HEK293 (cell line): Measurements from ENCODE around the gene ATP6V0E2.

ENCODE experiments used
- IKZF3 ChIP-seq: fragments of 450-650 bp; IDR thresholded peaks from 2 replicates; pipeline ENCODE4 v1.5.0; 2018; ENCODE audit warnings: missing biosample characterization, mild to moderate bottlenecking, missing genetic modification characterization, moderate library complexity
- KLF1 ChIP-seq: fragments of 450-650 bp; formaldehyde crosslinking; IDR thresholded peaks from 2 replicates; pipeline ENCODE4 v1.5.1; 2016; ENCODE audit warnings: missing biosample characterization, missing genetic modification characterization
- KLF10 ChIP-seq: fragments of 450-650 bp; IDR thresholded peaks from 2 replicates; pipeline ENCODE4 v1.5.1; 2018; ENCODE audit warnings: missing biosample characterization, mild to moderate bottlenecking, missing genetic modification characterization
- KLF17 ChIP-seq: fragments of 450-650 bp; formaldehyde crosslinking; IDR thresholded peaks from 2 replicates; pipeline ENCODE4 v1.5.1; 2016; ENCODE audit warnings: missing biosample characterization, missing genetic modification characterization
- KLF7 ChIP-seq: fragments of 450-650 bp; formaldehyde crosslinking; IDR thresholded peaks from 2 replicates; pipeline ENCODE4 v1.5.1; 2016; ENCODE audit warnings: missing biosample characterization, missing genetic modification characterization, borderline replicate concordance
- KLF8 ChIP-seq: fragments of 450-650 bp; formaldehyde crosslinking; IDR thresholded peaks from 2 replicates; pipeline ENCODE4 v1.5.1; 2016; ENCODE audit warnings: missing biosample characterization, missing genetic modification characterization
- MYNN ChIP-seq: fragments of 450-650 bp; formaldehyde crosslinking; IDR thresholded peaks from 2 replicates; pipeline ENCODE4 v1.5.1; 2016; ENCODE audit warnings: missing biosample characterization, missing genetic modification characterization, borderline replicate concordance
- REPIN1 ChIP-seq: fragments of 450-650 bp; formaldehyde crosslinking; IDR thresholded peaks from 2 replicates; pipeline ENCODE4 v1.5.1; 2017; ENCODE audit warnings: missing biosample characterization, missing genetic modification characterization, low read depth
- REST ChIP-seq: fragments of 450-650 bp; formaldehyde crosslinking; IDR thresholded peaks from 2 replicates; pipeline ENCODE4 v1.5.1; 2016; ENCODE audit warnings: missing biosample characterization, missing genetic modification characterization
- ZBTB1 ChIP-seq: fragments of 450-650 bp; formaldehyde crosslinking; IDR thresholded peaks from 2 replicates; pipeline ENCODE4 v1.5.1; 2016; ENCODE audit warnings: missing biosample characterization, missing genetic modification characterization
- ZBTB17 ChIP-seq: fragments of 450-650 bp; formaldehyde crosslinking; IDR thresholded peaks from 2 replicates; pipeline ENCODE4 v1.5.1; 2016; ENCODE audit warnings: missing biosample characterization, missing genetic modification characterization
- ZBTB20 ChIP-seq: fragments of 450-650 bp; formaldehyde crosslinking; IDR thresholded peaks from 2 replicates; pipeline ENCODE4 v1.5.1; 2016; ENCODE audit warnings: missing biosample characterization, missing genetic modification characterization
- ZNF23 ChIP-seq: fragments of 450-650 bp; formaldehyde crosslinking; IDR thresholded peaks from 2 replicates; pipeline ENCODE4 v1.5.1; 2016; ENCODE audit warnings: missing biosample characterization, missing genetic modification characterization, borderline replicate concordance
- ZNF302 ChIP-seq: fragments of 450-650 bp; formaldehyde crosslinking; IDR thresholded peaks from 2 replicates; pipeline ENCODE4 v1.5.1; 2016; ENCODE audit warnings: missing biosample characterization, missing genetic modification characterization, low read depth
- ZNF354C ChIP-seq: fragments of 450-650 bp; formaldehyde crosslinking; IDR thresholded peaks from 2 replicates; pipeline ENCODE4 v1.5.1; 2016; ENCODE audit warnings: missing biosample characterization, missing genetic modification characterization, low read depth, borderline replicate concordance
- ZNF423 ChIP-seq: fragments of 450-650 bp; formaldehyde crosslinking; IDR thresholded peaks from 2 replicates; pipeline ENCODE4 v1.5.1; 2016; ENCODE audit warnings: missing biosample characterization, missing genetic modification characterization
- ZNF449 ChIP-seq: fragments of 450-650 bp; formaldehyde crosslinking; IDR thresholded peaks from 2 replicates; pipeline ENCODE4 v1.5.1; 2017; ENCODE audit warnings: missing biosample characterization, mild to moderate bottlenecking, missing genetic modification characterization, moderate library complexity
- ZNF514 ChIP-seq: fragments of 450-650 bp; formaldehyde crosslinking; IDR thresholded peaks from 2 replicates; pipeline ENCODE4 v1.5.1; 2016; ENCODE audit warnings: missing biosample characterization, missing genetic modification characterization
- ZNF530 ChIP-seq: fragments of 450-650 bp; formaldehyde crosslinking; IDR thresholded peaks from 2 replicates; pipeline ENCODE4 v1.5.1; 2016; ENCODE audit warnings: low read depth, missing biosample characterization, missing genetic modification characterization
- ZNF549 ChIP-seq: fragments of 450-650 bp; IDR thresholded peaks from 2 replicates; pipeline ENCODE4 v1.5.1; 2018; ENCODE audit warnings: missing biosample characterization, missing genetic modification characterization, mild to moderate bottlenecking, inconsistent platforms, moderate library complexity
- ZNF558 ChIP-seq: fragments of 450-650 bp; formaldehyde crosslinking; IDR thresholded peaks from 2 replicates; pipeline ENCODE4 v1.5.1; 2016; ENCODE audit warnings: missing biosample characterization, missing genetic modification characterization
- ZNF580 ChIP-seq: fragments of 450-650 bp; formaldehyde crosslinking; IDR thresholded peaks from 2 replicates; pipeline ENCODE4 v1.5.1; 2016; ENCODE audit warnings: missing biosample characterization, missing genetic modification characterization
- ZNF585B ChIP-seq: fragments of 450-650 bp; formaldehyde crosslinking; IDR thresholded peaks from 2 replicates; pipeline ENCODE4 v1.5.1; 2016; ENCODE audit warnings: missing biosample characterization, missing genetic modification characterization
- ZNF610 ChIP-seq: fragments of 450-650 bp; formaldehyde crosslinking; IDR thresholded peaks from 2 replicates; pipeline ENCODE4 v1.5.1; 2016; ENCODE audit warnings: missing biosample characterization, missing genetic modification characterization, borderline replicate concordance
- ZNF623 ChIP-seq: fragments of 450-650 bp; formaldehyde crosslinking; IDR thresholded peaks from 2 replicates; pipeline ENCODE4 v1.5.1; 2016; ENCODE audit warnings: missing biosample characterization, missing genetic modification characterization
- ZNF670 ChIP-seq: fragments of 450-650 bp; formaldehyde crosslinking; IDR thresholded peaks from 2 replicates; pipeline ENCODE4 v1.5.1; 2016; ENCODE audit warnings: missing biosample characterization, missing genetic modification characterization, low read depth
- ZNF785 ChIP-seq: fragments of 450-650 bp; formaldehyde crosslinking; IDR thresholded peaks from 2 replicates; pipeline ENCODE4 v1.5.1; 2016; ENCODE audit warnings: missing biosample characterization, missing genetic modification characterization
- ZSCAN16 ChIP-seq: fragments of 450-650 bp; formaldehyde crosslinking; IDR thresholded peaks from 2 replicates; pipeline ENCODE4 v1.5.1; 2016; ENCODE audit warnings: missing biosample characterization, missing genetic modification characterization
- ZSCAN23 ChIP-seq: fragments of 450-650 bp; formaldehyde crosslinking; IDR thresholded peaks from 2 replicates; pipeline ENCODE4 v1.5.1; 2016; ENCODE audit warnings: missing biosample characterization, missing genetic modification characterization

Gene ATP6V0E2

GRCh38 chr7:149873970-149874643 lies 338 bp downstream of the ATP6V0E2 start (continued):
- TF ChIP-seq REST = no peak
- no peak for TF ChIP-seq ZNF354C (tag by site-specific recombination)
- no peak for TF ChIP-seq ZSCAN23 (tag by site-specific recombination)
- peak; percentile 54; the same call in 1 of the 2 replicates for TF ChIP-seq KLF8 (tag by site-specific recombination)
- no peak for TF ChIP-seq KLF10 (tag by site-specific recombination)
- TF ChIP-seq ZNF449 (tag by site-specific recombination) = peak; percentile 40; the same call in 1 of the 2 replicates
- TF ChIP-seq ZNF610 (tag by site-specific recombination) = peak; percentile 38; the same call in 1 of the 2 replicates
- TF ChIP-seq ZNF302 (tag by site-specific recombination) = no peak
- TF ChIP-seq ZBTB1 (tag by site-specific recombination) = no peak
- peak; percentile 34; the same call in 1 of the 2 replicates for TF ChIP-seq KLF7 (tag by site-specific recombination)
- peak; percentile 80; the same call in 1 of the 2 replicates for TF ChIP-seq ZNF423 (tag by site-specific recombination)
- TF ChIP-seq ZNF670 (tag by site-specific recombination) = no peak
- TF ChIP-seq ZBTB20 (tag by site-specific recombination) = peak; percentile 74; the same call in 1 of the 2 replicates
- no peak for TF ChIP-seq ZNF514
- peak; percentile 76 for TF ChIP-seq ZBTB17 (tag by site-specific recombination)
- no peak for TF ChIP-seq ZNF530
- TF ChIP-seq REPIN1 (tag by site-specific recombination) = no peak
- peak; percentile 48; the same call in 1 of the 2 replicates for TF ChIP-seq KLF17 (tag by site-specific recombination)
- TF ChIP-seq ZNF558 (tag by site-specific recombination) = no peak
- no peak for TF ChIP-seq ZNF623 (tag by site-specific recombination)
- TF ChIP-seq ZNF549 (tag by site-specific recombination) = no peak
- TF ChIP-seq IKZF3 (tag by site-specific recombination) = no peak
- peak; percentile 84 for TF ChIP-seq KLF1 (tag by site-specific recombination)
- no peak for TF ChIP-seq ZNF23 (tag by site-specific recombination)
- no peak for TF ChIP-seq MYNN (tag by site-specific recombination)
- TF ChIP-seq ZSCAN16 (tag by site-specific recombination) = no peak
- TF ChIP-seq ZNF785 = no peak
- TF ChIP-seq ZNF585B (tag by site-specific recombination) = no peak
- TF ChIP-seq ZNF580 (tag by site-specific recombination) = no peak
